ENCODE results near the gene MXRA8.
A peak's percentile ranks its signal among the peaks of the same experiment; 100 is the strongest.

Gene MXRA8

DNA sequence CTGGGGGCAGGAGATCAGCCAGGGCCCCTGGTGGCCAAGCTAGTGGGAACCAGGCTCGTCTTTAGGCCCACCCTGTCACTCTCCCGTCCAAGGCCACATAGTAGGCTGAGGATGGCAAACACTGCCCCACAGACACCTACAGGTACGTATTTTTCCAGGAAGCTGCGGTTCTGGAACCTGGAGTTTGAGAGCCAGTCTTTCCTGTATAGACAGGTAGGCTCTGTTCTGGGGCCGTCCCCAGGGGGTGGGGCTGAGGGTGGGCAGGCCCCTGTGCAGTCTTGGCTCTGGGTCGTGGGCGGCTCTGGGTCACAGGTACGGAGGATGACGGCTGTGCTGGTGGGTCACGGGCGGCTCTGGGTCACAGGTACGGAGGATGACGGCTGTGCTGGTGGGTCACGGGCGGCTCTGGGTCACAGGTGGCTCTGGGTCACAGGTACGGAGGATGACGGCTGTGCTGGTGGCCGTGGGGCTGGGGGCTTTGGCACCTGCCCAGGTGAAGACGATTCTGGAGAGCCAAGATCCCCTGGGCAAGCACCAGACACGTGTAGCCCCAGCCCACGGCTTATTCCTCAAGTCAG lies 47.8 kb downstream of the MXRA8 start:
- Histone ChIP-seq H3K27me3 (ENCODE audit: low read length) (no peaks in the 10 kb centered on the region), H2AFZ (ENCODE audit: low read depth, low read length, severe bottlenecking) (no peak overlapping the region), H3K9me2 (replicated peaks; ENCODE audit: insufficient read depth, low read length) (no peaks in the 10 kb centered on the region), H3K4me2 (ENCODE audit: low read depth, low read length, poor library complexity, severe bottlenecking) (no peak overlapping the region), H3K9me3 (ENCODE audit: insufficient read depth, low read length) (no peaks in the 10 kb centered on the region), H3F3A (ENCODE audit: insufficient read depth) (no peaks in the 10 kb centered on the region; the same call in 1 of the 2 replicates), H3K27ac (ENCODE audit: low read depth, low read length) (no peak overlapping the region), H3K36me3 (ENCODE audit: low read length) (no peaks in the 10 kb centered on the region), H3K4me3 (ENCODE audit: insufficient read depth, low read length, poor library complexity, severe bottlenecking) (no peak overlapping the region), H3K9ac (ENCODE audit: low read length) (peak overlapping the region; percentile 99), H4K20me1 (ENCODE audit: low read depth, low read length) (no peaks in the 10 kb centered on the region), H3K79me2 (ENCODE audit: insufficient read depth, low read length) (peaks cover 12% of the 10 kb centered on the region)
- TF ChIP-seq, protein P1, sequence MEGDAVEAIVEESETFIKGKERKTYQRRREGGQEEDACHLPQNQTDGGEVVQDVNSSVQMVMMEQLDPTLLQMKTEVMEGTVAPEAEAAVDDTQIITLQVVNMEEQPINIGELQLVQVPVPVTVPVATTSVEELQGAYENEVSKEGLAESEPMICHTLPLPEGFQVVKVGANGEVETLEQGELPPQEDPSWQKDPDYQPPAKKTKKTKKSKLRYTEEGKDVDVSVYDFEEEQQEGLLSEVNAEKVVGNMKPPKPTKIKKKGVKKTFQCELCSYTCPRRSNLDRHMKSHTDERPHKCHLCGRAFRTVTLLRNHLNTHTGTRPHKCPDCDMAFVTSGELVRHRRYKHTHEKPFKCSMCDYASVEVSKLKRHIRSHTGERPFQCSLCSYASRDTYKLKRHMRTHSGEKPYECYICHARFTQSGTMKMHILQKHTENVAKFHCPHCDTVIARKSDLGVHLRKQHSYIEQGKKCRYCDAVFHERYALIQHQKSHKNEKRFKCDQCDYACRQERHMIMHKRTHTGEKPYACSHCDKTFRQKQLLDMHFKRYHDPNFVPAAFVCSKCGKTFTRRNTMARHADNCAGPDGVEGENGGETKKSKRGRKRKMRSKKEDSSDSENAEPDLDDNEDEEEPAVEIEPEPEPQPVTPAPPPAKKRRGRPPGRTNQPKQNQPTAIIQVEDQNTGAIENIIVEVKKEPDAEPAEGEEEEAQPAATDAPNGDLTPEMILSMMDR (IDR thresholded peaks at IDR 0.05; ENCODE audit: insufficient read depth, low read length, poor library complexity, severe bottlenecking), result no peak
- no peak for TF ChIP-seq EZH2phosphoT487 (conservative IDR thresholded peaks at IDR 0.05; ENCODE audit: low read length)

DNA sequence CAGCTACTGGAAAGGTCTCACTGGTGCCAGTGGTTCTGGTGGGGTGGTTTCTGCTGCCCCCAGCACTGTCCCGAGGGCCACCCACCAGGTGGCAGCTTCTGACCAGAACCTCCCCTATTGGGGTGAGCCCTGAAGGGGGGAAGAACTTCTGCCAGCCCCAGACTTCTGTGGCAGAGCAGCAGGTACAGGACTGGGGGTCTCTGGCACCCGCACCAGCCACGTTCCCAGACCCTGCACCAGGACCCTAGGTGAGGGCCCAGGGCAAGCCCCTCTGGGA lies 48.3 kb downstream of the MXRA8 start:
- Histone ChIP-seq H4K20me1 (ENCODE audit: low read depth, low read length) (no peaks in the 10 kb centered on the region), H3K4me2 (ENCODE audit: low read depth, low read length, poor library complexity, severe bottlenecking) (peak overlapping the region; percentile 68), H3K9me3 (ENCODE audit: insufficient read depth, low read length) (no peaks in the 10 kb centered on the region), H3F3A (ENCODE audit: insufficient read depth) (no peaks in the 10 kb centered on the region; the same call in 1 of the 2 replicates), H3K79me2 (ENCODE audit: insufficient read depth, low read length) (peaks cover 12% of the 10 kb centered on the region), H3K9me2 (replicated peaks; ENCODE audit: insufficient read depth, low read length) (no peaks in the 10 kb centered on the region), H3K27me3 (ENCODE audit: low read length) (no peaks in the 10 kb centered on the region), H3K9ac (ENCODE audit: low read length) (peak overlapping the region; percentile 99), H3K36me3 (ENCODE audit: low read length) (no peaks in the 10 kb centered on the region), H2AFZ (ENCODE audit: low read depth, low read length, severe bottlenecking) (no peak overlapping the region), H3K4me3 (ENCODE audit: insufficient read depth, low read length, poor library complexity, severe bottlenecking) (peak overlapping the region; percentile 84), H3K27ac (ENCODE audit: low read depth, low read length) (peak overlapping the region; percentile 75; the same call in 1 of the 2 replicates)
- TF ChIP-seq, protein P1 (IDR thresholded peaks at IDR 0.05; ENCODE audit: insufficient read depth, low read length, poor library complexity, severe bottlenecking), result no peak
- TF ChIP-seq EZH2phosphoT487 (conservative IDR thresholded peaks at IDR 0.05; ENCODE audit: low read length), result no peak

DNA sequence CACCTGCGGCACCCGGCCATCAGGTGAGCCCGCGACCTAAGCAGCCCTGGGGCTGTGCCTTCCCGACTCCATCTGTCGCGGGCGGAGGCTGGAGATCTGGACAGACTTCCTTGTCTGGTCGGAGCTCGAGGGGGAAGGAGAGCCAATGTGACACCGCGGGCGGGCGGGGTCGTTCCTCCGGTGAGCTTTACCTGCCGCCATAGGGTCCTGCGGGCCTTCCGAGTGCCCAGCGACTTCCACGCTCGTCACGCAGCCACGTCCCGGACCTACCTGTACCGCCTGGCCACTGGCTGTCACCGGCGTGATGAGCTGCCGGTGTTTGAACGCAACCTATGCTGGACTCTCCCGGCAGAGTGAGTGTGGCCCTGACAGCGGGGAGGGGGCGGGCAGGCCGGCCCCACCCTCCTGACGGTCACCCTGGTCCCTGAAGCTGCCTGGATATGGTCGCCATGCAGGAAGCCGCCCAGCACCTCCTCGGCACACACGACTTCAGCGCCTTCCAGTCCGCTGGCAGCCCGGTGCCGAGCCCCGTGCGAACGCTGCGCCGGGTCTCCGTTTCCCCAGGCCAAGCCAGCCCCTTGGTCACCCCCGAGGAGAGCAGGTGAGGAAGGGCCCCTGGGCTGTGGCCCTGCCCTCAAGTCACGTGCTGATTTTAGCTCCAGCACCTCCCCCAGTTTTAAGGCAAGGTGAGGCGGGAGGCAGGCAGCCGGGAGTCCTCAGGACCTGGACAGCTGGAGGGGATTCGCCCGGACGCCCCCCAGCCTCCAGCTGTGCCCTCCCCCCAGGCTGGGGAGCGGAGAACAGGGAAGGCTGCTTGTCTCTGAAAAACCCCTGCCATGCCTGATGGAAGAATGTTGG lies 48.9 kb downstream of the MXRA8 start:
- no peaks in the 10 kb centered on the region for H3K36me3 ChIP-seq (ENCODE audit: low read length)
- peak overlapping the region; percentile 99 for H3K9ac ChIP-seq (ENCODE audit: low read length)
- H3K79me2 ChIP-seq (ENCODE audit: insufficient read depth, low read length), result peaks cover 12% of the 10 kb centered on the region
- no peaks in the 10 kb centered on the region for H3K9me3 ChIP-seq (ENCODE audit: insufficient read depth, low read length)
- H3F3A ChIP-seq (ENCODE audit: insufficient read depth), result no peaks in the 10 kb centered on the region; the same call in 1 of the 2 replicates
- no peak overlapping the region for H2AFZ ChIP-seq (ENCODE audit: low read depth, low read length, severe bottlenecking)
- H3K4me2 ChIP-seq (ENCODE audit: low read depth, low read length, poor library complexity, severe bottlenecking), result peak overlapping the region; percentile 68
- TF ChIP-seq, protein P1 (IDR thresholded peaks at IDR 0.05; ENCODE audit: insufficient read depth, low read length, poor library complexity, severe bottlenecking), result no peak
- TF ChIP-seq EZH2phosphoT487 (conservative IDR thresholded peaks at IDR 0.05; ENCODE audit: low read length), result no peak
- peak overlapping the region; percentile 75 for H3K27ac ChIP-seq (ENCODE audit: low read depth, low read length)
- no peaks in the 10 kb centered on the region for H4K20me1 ChIP-seq (ENCODE audit: low read depth, low read length)
- no peaks in the 10 kb centered on the region for H3K27me3 ChIP-seq (ENCODE audit: low read length)
- H3K9me2 ChIP-seq (replicated peaks; ENCODE audit: insufficient read depth, low read length), result no peaks in the 10 kb centered on the region
- H3K4me3 ChIP-seq (ENCODE audit: insufficient read depth, low read length, poor library complexity, severe bottlenecking), result peak overlapping the region; percentile 84
